ENCODE measurements around the gene FEM1C.

FEM1C gene

DNA sequence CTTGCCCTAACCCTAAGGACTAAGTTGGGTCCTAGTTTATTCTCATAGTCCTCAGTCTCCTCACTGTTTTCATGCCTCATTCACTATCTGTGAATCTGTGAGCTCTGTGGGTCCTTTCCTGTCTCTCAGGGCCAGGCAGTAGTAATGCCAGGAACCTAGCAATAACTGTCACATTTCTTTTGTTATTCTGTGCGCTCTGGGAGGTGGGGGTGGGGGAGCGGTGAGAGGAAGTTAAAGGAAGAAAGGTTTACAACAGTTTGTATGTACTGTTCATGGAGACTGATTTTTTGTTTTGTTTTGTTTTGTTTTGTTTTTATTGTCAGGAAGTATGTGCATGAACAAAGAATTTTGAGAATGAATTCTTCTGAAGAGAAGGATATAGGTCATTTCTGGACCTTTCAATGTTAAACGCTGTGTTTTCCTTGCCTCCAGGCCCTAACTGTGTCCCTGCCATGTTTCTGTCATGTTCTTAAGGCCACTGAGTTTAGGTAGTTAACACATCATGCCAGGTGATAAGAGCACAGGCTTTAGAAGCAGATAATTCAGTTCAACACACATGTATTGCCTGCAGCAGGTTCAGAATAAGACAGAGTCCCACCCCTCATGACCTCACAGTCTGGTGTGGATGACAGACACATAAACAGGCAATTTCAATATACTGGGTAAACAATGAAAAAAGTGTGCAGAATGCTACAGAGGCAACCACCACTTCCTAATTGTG is 13.3 kb upstream of the FEM1C start:
- DNase-seq (ENCODE audit: low read depth in 2 of 2, low spot score in 1 of 2), result no peak

DNA sequence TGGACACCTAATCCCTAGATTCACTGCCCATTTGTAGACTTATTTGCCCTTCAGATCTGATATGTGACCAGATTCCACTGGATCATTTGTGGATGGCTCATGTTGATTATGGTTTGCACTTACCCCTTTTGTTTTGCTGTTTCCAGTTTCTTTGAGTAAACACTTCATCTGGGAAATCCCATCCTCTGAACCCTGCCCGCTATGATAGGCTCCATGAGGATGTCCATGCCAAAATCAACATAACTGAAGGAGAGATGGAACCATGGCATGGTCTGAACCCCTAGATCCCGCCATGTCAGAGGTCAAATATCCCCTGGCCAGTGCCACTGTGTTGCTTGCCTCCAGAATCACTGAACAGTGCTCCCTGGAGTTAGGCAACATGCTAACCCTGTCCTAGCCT is 11.7 kb upstream of the FEM1C start:
- no peak for DNase-seq (ENCODE audit: low read depth in 2 of 2, low spot score in 1 of 2)

DNA sequence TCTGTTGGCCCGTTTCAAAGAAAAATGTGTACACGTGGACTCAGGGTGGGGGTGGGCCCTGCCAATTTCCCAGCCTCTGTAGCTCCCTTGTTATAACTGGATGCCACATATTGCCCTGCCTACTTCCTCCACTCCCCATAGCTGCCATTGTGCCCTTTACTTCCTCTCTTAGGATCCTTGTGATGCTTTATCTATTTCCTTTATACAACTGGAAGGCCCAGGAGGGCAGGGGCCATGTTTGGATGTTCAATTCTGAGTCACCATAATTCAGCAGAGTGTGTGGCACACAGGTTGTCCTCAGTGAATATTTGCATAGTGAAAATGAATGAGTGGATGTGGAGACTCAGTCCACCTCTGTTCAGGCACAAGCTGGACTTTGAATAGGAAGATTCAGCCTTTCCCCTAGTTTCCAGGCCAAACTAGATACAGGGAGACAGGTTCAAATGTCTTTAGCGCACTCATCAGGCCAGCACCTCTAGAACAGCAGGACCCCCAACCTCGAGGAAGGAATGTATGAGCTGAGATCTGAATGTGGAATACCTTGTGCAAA is 10.6 kb upstream of the FEM1C start:
- no peak for DNase-seq (ENCODE audit: low read depth in 2 of 2, low spot score in 1 of 2)

DNA sequence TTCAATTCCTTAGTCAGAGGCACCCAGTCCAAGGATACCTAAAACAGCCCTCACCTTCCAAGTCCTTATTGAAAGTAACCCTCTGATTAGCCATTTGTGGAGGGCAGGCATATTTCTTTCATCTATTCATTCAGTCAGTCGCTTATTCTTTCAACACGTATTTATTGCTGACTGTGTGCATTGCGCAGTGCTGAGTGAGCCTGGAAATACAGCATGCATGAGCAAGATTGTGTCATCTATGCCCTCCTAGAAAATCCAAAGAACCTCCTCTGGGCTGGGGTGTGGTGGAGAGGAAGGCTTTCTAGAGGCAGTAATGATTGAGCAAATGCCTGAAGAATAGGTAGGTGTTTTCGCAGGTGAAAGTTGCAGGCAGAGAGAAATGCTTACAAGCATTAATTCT is 8.5 kb upstream of the FEM1C start:
- DNase-seq (ENCODE audit: low read depth in 2 of 2, low spot score in 1 of 2), result no peak

DNA sequence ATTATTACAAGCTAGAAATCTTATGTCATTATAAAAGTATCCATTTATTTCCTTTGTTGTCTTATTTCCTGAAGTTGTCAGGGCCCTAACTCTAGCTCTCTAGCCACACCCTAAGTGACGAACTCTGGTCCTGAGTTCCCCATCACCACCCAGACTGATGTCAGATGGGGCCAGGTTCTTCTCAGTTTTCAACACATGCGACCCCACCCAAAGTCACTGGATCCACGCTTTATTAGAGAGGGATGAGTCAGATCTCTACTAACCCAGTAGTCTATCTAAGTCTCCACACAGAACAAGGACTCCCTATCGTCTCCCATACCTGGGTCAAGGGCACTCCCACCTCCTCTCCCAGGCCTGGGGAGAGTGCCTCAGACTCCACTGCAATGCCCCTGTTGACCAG is 6.8 kb upstream of the FEM1C start:
- DNase-seq (ENCODE audit: low read depth in 2 of 2, low spot score in 1 of 2), result no peak

DNA sequence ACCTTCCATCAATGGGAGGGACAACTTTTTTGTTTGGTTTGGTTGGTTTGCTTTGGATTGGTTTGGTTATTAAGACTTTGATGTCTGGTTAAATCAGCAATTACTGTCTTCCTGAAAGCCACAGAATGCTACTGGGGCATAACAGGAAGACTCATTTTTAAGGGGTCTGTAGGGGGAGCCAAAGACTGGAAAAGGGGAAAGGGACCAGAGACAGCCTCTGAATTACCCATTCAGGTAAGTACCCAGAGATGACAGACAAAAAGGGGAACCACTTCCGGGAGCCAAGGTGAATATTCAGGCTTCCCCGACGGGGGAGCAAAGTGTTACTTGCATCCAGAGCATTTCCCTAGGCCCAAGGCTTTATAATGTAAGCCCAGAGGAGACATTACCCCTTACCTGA is 4.6 kb upstream of the FEM1C start:
- DNase-seq (ENCODE audit: low read depth in 2 of 2, low spot score in 1 of 2), result no peak

DNA sequence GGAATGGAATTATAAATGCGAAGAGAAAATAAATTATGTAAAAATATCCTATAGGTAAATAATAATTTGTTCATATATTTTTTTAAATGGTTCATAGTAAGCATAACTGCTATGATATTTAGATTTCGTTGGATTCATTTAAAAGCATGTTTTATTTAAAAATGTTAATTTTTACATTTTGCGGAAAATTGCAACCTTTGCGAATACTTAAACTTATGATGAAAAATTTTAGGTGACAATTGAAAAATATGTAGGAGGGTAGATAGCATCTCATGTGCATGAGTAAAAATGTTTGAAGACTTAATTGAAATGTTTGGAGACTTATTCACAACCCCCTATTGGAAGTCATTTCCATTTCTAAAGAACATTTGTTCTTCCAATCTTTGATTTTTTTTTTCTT is 4.1 kb upstream of the FEM1C start:
- DNase-seq (ENCODE audit: low read depth in 2 of 2, low spot score in 1 of 2), result no peak

DNA sequence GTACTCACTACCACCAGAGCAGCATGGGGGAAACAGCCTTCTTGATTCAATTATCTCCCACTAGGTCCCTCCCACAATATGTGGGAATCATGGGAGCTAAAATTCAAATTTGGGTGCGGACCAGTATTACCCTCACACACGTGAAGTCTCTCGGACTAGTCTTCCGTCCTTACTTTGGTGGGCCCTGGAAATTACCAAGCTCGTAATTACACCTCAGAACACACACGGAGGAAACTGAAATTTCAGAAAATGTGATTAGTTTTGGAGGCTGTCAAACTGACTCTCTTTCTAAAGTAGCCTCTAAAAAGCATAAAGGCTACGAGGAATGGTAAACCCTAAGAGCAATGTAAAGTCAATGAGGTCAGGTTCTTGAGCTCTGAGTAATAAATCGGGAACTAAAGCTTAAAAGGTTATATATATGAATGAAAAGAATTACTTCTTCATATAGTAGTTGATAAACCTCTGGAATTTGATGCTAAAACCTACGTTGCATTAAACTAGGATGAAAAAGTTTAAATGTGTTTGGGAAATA is 842 bp upstream of the FEM1C start:
- no peak for DNase-seq (ENCODE audit: low read depth in 2 of 2, low spot score in 1 of 2)

DNA sequence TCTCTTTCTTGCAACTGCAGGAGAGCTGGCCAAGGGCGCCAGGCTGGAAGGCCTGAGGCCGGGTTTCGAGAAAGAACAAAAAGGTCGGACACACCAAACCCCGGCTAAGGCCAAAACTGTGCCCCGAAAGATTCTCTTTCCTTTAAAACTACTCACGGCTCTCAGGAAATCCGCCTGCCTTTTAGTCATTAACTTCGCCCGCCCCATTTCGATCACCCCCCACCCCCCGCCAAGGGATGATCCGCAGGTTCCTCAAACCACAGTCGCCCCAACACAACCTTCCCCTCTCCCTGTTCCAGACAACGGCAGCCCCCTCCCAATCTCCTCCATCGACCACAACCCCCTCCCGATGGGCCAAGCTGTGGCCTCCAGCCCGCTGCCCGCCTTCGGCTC is 536 bp downstream of the FEM1C start:
- peak; percentile 10 for DNase-seq (ENCODE audit: low read depth in 2 of 2, low spot score in 1 of 2)

DNA sequence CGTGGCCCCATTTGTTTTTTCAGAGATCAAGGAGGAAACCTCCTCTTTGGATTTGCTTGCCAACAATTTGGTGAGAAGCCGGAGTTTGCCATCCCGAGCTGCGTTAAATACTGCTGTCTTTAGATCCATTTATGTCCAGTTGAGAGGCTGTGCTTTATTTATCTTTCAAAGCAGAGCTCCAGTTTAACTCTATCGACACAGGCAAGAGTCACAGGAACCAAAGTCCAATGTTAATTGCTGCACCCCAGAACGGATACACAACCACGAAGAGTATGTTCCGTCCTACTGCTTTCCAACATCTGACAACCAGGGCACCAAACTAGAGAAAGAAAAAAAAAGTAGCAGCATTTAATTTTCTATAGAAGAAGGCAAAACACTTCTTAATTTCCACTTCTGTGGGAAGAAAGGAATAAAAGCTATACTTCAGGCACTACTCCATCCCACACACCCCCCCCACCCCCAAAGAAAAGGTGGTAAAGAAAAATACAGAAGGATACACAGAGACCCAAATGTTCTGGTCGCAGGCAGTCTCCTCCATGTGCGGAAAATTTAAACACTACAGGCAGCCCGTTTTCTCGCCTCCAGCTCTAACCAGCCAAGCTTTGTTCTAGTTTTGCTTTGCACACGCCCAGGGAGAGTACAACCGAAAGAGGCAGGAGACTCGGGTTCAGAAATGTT is 1.1 kb downstream of the FEM1C start:
- DNase-seq (ENCODE audit: low read depth in 2 of 2, low spot score in 1 of 2), result no peak

DNA sequence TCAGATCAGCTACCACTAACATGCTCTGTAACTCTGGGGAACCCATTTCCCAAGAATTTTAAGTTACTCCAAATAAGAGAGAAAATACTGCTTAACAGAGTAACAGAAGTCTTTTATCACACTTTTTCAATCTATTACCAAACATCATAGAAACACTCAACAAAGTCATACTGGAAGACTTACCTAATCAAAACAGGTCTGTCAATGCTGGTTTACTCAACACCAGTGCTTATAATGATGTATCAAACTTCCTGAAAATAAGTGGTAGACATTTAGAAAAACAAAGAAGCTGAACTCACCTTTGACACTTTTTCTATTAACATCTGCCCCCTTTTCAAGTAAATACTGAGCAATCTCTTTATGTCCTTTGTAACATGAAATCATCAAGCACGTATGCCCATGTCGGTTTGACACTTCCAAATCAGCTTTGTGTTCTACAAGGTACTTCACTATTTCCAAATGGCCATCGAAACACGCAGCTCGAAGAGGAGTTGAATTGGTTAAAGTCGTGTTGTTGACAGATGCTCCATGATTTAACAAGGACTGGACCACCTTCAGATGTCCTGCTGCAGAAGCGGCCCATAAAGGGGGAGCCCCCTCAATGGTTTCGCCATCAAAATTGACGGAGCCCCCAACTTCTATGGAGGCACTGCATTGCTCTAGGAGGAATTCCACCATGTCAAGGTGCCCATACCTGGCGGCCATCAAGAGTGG is 1.8 kb downstream of the FEM1C start:
- DNase-seq (ENCODE audit: low read depth in 2 of 2, low spot score in 1 of 2), result no peak

DNA sequence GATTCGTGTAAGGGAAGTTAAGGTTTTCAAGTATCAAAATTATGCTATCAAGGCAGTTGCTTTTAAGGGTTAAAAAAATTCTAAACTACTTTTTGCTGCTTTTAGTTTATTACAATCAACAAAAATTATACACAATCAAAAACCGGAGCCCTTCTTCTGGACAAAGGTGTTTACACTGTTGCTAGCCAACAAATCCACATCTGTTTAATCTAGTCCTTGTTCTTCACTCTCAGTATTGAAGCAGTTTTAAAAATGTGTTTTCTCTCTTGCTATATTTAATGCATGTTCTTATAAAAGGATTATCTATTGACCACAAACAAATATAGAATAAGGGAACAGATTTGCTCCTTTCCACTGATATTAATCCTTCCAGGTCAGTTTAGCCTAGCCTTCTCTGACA is 2.5 kb downstream of the FEM1C start:
- DNase-seq (ENCODE audit: low read depth in 2 of 2, low spot score in 1 of 2), result no peak

DNA sequence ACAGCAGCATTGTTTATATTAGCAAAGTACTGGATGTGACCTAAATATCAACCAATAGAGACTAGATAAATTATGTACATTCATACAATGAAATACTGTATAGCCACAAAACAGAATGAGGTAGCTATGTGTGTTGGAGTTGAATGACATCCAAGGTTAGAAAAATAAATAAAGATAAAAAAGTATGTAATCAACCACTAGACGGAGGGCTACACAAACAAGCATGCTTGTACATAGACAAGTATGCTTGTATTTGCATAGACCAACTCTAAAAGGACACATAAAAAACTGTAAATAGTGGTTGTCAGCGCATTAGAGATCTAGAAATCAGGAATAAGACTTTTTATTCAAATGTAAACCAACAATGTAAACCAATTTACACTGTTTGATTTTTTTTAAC is 3.0 kb downstream of the FEM1C start:
- DNase-seq (ENCODE audit: low read depth in 2 of 2, low spot score in 1 of 2), result no peak

DNA sequence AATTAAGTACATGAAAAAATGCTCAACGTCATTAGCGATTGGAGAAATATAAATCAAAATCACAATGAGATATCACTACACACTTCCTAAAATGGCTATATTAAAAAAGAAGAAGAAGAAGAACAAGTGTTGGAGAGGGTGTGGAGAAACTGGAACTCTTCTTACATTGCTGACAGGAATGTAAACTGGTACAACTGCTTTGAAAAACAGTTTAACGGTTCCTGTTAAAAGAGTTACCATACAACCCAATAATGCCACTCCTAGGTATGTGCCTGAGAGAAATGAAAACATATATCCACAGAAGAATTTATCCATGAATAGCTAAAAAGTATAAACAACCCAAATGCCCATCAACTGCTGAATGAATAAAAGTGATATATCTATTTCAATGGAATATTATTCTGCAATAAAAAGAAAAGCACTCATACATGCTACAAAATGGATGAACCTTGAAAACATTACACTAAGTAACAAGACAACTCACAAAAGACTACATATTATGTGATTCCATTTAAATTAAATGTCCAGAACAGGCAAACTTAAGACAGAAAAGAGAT is 9.0 kb downstream of the FEM1C start:
- no peak for DNase-seq (ENCODE audit: low read depth in 2 of 2, low spot score in 1 of 2)

DNA sequence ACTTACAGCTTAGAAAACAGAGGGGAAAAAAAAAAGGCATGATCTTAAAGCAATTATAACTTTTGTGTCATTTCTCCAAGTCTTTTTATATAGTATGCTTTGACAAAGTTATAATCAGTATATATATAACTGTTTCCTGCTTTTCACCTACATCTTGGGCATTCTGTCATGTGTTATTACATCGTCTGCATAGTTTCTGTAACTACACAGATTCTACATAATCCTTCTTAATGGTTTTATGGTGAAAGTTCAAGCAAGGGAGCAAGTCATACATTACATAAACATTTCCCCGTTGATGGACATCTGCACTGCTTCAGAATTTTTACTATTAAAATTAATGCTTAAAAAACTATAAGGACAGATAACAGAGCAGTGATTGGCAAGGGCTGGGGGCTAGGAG is 12.1 kb downstream of the FEM1C start:
- DNase-seq (ENCODE audit: low read depth in 2 of 2, low spot score in 1 of 2), result no peak

DNA sequence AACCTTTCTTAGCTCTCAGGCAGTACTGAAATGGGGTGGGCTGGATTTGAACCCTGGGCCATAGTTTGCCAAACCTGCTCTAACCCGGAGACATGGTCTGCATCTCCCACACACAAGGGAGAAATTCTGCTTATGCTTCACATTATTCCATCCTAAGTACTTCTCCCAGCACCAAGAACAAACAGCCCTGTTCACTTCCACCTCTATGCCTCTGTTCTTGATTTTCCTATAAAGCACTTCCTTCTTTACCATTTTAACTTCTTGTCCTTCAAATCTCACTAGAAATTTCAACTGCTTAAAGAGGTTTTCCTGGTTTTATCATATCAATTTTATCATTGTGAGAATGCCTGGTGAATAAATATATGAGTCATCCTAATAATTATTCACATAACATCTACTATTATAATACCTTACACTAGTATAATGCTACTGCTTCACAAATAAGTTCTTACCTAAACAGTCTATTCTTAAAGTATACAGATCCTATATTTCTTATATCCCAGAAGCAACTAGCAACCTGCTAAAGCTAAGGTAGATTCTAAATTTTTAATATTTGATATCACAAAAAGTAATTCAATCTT is 12.7 kb downstream of the FEM1C start:
- no peak for DNase-seq (ENCODE audit: low read depth in 2 of 2, low spot score in 1 of 2)

DNA sequence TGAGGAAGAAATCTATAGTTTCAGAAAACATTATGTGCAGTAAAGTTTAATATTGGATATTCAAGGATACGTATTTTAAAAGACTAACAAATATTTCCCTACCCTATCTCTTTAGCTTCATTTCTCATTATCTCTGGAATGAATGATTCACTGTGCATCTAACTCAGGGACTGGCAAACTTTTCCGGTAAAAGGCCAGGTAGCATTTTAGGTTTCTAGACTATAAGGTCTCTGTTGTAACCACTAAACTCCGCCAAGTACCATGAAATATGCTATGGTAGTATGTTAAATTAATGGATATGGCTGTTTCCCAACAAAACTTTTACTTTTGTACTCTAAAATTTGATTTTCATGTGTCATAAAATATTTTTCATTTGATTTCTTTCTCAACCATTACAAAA is 13.2 kb downstream of the FEM1C start:
- no peak for DNase-seq (ENCODE audit: low read depth in 2 of 2, low spot score in 1 of 2)

DNA sequence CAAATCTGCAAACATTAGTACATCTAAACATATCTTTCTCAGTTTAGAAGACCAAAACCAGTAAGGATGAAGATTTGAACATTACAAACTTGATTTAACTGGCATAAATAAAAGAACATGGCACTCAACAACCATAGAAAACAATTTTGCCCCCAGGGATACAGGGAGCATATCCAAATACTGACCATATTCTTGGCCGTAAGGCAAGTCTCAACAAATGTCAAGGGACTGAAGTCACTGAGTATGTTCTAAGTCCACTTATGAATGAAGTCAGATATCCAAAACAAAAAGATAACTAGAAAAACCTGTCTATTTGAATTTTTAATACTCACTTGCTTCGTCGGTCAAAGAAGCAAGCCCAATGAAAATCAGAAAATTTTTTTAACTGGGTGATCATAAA is 14.1 kb downstream of the FEM1C start:
- no peak for DNase-seq (ENCODE audit: low read depth in 2 of 2, low spot score in 1 of 2)

DNA sequence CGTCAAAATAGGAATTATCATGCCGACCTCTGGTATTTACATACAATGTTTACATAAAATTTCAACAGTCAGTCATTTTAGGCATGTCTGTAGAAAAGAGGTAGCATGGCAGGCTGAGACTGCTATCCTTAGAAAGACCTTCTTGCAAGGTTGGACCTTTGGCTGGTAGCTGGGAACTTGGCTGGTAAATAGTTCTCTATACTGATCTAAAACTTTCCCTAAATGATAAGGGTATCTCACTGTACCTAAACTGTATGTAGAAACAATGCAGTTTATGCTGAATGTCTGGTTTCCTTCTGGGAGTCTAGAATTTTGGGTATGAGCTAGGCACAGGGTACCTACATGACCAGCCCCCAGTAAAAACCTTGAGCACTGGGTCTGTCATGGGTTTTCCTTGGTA is 18.0 kb downstream of the FEM1C start:
- no peak for DNase-seq (ENCODE audit: low read depth in 2 of 2, low spot score in 1 of 2)

DNA sequence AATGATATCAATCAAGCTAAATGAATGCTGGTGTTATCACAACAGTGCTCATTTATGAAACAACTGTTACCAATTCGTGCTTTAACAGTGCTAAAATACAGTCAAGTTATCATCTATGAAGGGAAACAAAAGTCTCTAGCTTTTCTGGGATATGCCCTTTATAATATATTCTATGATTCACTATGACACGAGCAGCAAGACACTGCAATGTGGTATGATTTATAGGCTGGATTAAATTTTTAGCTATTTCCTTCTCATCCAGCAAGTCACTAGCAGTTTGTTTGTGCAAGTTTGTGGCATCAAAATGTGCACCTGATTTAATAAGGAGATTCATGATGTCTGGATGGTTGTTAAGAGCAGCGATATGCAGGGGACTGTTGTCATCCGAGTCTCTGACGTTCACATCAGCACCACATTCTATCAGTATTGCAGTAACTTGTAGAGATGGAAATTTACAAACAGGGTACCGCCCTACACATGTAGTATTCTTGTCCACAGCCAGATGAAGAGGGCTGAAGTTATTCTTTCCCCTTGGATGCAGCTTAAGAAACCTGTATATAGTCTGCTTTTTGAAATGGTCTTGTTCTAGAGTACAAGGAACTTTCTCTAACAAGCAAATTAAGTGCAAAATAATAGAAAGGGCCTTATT is 20.3 kb downstream of the FEM1C start:
- no peak for DNase-seq (ENCODE audit: low read depth in 2 of 2, low spot score in 1 of 2)

Data from stimulated activated CD8-positive, alpha-beta memory T cell treated with anti-CD3 and anti-CD28 coated beads, Interleukin-4, amount 100 ng/mL, for 1 hour (primary cell).